NCI-H1436 treated with DMSO at 0.1 percent for 48 hours (cell line): ENCODE data around the gene PLXNA4.
"Not testable (repeated sequence)": the region's sequence is repeated elsewhere in the genome, so short reads cannot be mapped to it uniquely, and the experiment has no call there.

Experiments used
- DNase-seq: peaks from one replicate; lab custom pipeline; 2025; lab: John Stamatoyannopoulos, UW

Gene PLXNA4

GRCh38 chr7:132200141-132200540 is 376.1 kb downstream of the PLXNA4 start:
- DNase-seq, result no peak

- DNase-seq, result no peak
Observed at GRCh38 chr7:132199626-132200025, 376.6 kb downstream of the PLXNA4 start.

GRCh38 chr7:132197772-132198171 is 378.5 kb downstream of the PLXNA4 start:
- no peak for DNase-seq

- no peak for DNase-seq
Observed at GRCh38 chr7:132193898-132194297, 382.4 kb downstream of the PLXNA4 start.

- no peak for DNase-seq
Observed at GRCh38 chr7:132192809-132193208, 383.5 kb downstream of the PLXNA4 start.

- DNase-seq, result no peak
Observed at GRCh38 chr7:132191418-132191817, 384.9 kb downstream of the PLXNA4 start.

GRCh38 chr7:132190683-132191082 is 385.6 kb downstream of the PLXNA4 start:
- DNase-seq, result no peak

- no peak for DNase-seq
Observed at GRCh38 chr7:132189881-132190280, 386.4 kb downstream of the PLXNA4 start.

- no peak for DNase-seq
Observed at GRCh38 chr7:132187869-132188789, 388.1 kb downstream of the PLXNA4 start.

GRCh38 chr7:132187391-132187790 is 388.9 kb downstream of the PLXNA4 start:
- DNase-seq, result no peak

GRCh38 chr7:132185150-132185549 is 391.1 kb downstream of the PLXNA4 start:
- DNase-seq, result no peak

GRCh38 chr7:132183781-132184380 is 392.4 kb downstream of the PLXNA4 start:
- no peak for DNase-seq

- no peak for DNase-seq
Observed at GRCh38 chr7:132182992-132183391, 393.3 kb downstream of the PLXNA4 start.

- no peak for DNase-seq
Observed at GRCh38 chr7:132181946-132182685, 394.2 kb downstream of the PLXNA4 start.

GRCh38 chr7:132181371-132181770 is 394.9 kb downstream of the PLXNA4 start:
- DNase-seq, result no peak

GRCh38 chr7:132180481-132180880 is 395.8 kb downstream of the PLXNA4 start:
- DNase-seq, result no peak

- DNase-seq, result no peak
Observed at GRCh38 chr7:132179681-132180080, 396.6 kb downstream of the PLXNA4 start.

GRCh38 chr7:132179080-132179430 is 397.2 kb downstream of the PLXNA4 start:
- no peak for DNase-seq

- not testable (repeated sequence) for DNase-seq
Observed at GRCh38 chr7:132178402-132179079, 397.7 kb downstream of the PLXNA4 start.

GRCh38 chr7:132177708-132178401 is 398.4 kb downstream of the PLXNA4 start:
- no peak for DNase-seq

- no peak for DNase-seq
Observed at GRCh38 chr7:132176719-132177118, 399.6 kb downstream of the PLXNA4 start.
